OCI-LY7 (cell line): ENCODE results near the gene FMN1. TPM values are rescaled to one million over a fixed set of nuclear protein-coding genes. Genes with fewer than 3 reads are reported as not detected.
"Not testable (repeated sequence)": the region's sequence is repeated elsewhere in the genome, so short reads cannot be mapped to it uniquely, and the experiment has no call there.

Experiments
- BruUV-seq: library from RNA; stranded (reverse); fragments of 400-500 nt; replicated peaks from 2 replicates; lab custom pipeline; 2021; lab: Mats Ljungman, UMichigan
- CTCF ChIA-PET: fragments of 300-600 bp; sonication (Branson Sonifier 250); formaldehyde crosslinking; loops from one replicate; lab custom pipeline; 2022; ENCODE audit warnings: antibody characterized with exemption; ENCODE audit not compliant: unreplicated experiment; lab: Charles Lee
- POLR2A ChIA-PET: fragments of 300-600 bp; sonication (Branson Sonifier 250); formaldehyde crosslinking; loops from one replicate; lab custom pipeline; 2022; ENCODE audit warnings: antibody characterized with exemption; lab: Charles Lee
- DNase-seq: peaks from one replicate; pipeline ENCODE4 v3.0.0-alpha.2; 2015; ENCODE audit warnings: low spot score
- H2AFZ ChIP-seq: fragments of 200-600 bp; sonication (generic), shearing (Covaris generic); 2 replicates; pipeline ENCODE4 v1.6.1; 2014; ENCODE audit warnings: mild to moderate bottlenecking, antibody characterized with exemption, low read length, moderate library complexity
- H3K27ac ChIP-seq: fragments of 200-600 bp; sonication (generic); 2 replicates; pipeline ENCODE4 v1.5.1; 2014; ENCODE audit warnings: mixed run types, low read depth, mild to moderate bottlenecking, moderate library complexity, low read length, inconsistent platforms; ENCODE audit not compliant: poor library complexity, severe bottlenecking
- H3K36me3 ChIP-seq: fragments of 200-600 bp; sonication (generic); 2 replicates; pipeline ENCODE4 v1.6.1; 2014; ENCODE audit warnings: mild to moderate bottlenecking, antibody characterized with exemption, low read length, moderate library complexity, mixed read lengths; ENCODE audit not compliant: insufficient read depth
- H3K4me1 ChIP-seq: fragments of 200-600 bp; sonication (generic); 2 replicates; pipeline ENCODE4 v1.5.1; 2014; ENCODE audit warnings: mild to moderate bottlenecking, low read length; ENCODE audit not compliant: insufficient read depth, poor library complexity, severe bottlenecking
- H3K4me2 ChIP-seq: fragments of 200-600 bp; sonication (generic); 2 replicates; pipeline ENCODE4 v1.6.1; 2014; ENCODE audit warnings: mild to moderate bottlenecking, low read length
- H3K4me3 ChIP-seq: fragments of 200-600 bp; sonication (generic); 2 replicates; pipeline ENCODE4 v1.5.1; 2014; ENCODE audit warnings: mild to moderate bottlenecking, low read depth, low read length; ENCODE audit not compliant: poor library complexity, severe bottlenecking
- H3K79me2 ChIP-seq: fragments of 200-600 bp; sonication (generic); 2 replicates; pipeline ENCODE4 v1.6.1; 2016; ENCODE audit warnings: low read depth, mild to moderate bottlenecking, low read length, moderate library complexity, mixed read lengths; ENCODE audit not compliant: insufficient read depth
- H3K9me2 ChIP-seq: fragments of 200-600 bp; sonication (generic); 2 replicates; pipeline ENCODE4 v1.6.1; 2016; ENCODE audit warnings: mild to moderate bottlenecking, low read length, mixed read lengths; ENCODE audit not compliant: insufficient read depth
- H3K9me3 ChIP-seq: fragments of 200-600 bp; sonication (generic); 2 replicates; pipeline ENCODE4 v1.6.1; 2014; ENCODE audit warnings: mild to moderate bottlenecking, mixed run types, low read length, mixed read lengths
- H4K20me1 ChIP-seq: fragments of 200-600 bp; sonication (generic); 2 replicates; pipeline ENCODE4 v1.6.1; 2014; ENCODE audit warnings: mild to moderate bottlenecking, antibody characterized with exemption, low read length, moderate library complexity, mixed read lengths; ENCODE audit not compliant: insufficient read depth
- EZH2phosphoT487 ChIP-seq: fragments of 200-600 bp; sonication (generic); IDR thresholded peaks from 2 replicates; pipeline ENCODE4 v1.6.1; 2018; ENCODE audit warnings: low read depth, borderline replicate concordance, mild to moderate bottlenecking, mixed run types, antibody characterized with exemption, low read length, moderate library complexity, mixed read lengths
- intact Hi-C: fragments of 100-400 bp; cut with micrococcal nuclease; formaldehyde crosslinking; loops from one replicate; pipeline ENCODE4 v1.10.0; 2022; ENCODE audit not compliant: unreplicated experiment
- total RNA-seq, 2 experiments: library from RNA; depleted of rRNA in 1 of 2; stranded (reverse); fragments of >200 nt in 1 of 2; shearing (Covaris generic) in 1 of 2; gene quantifications; 2 replicates each; pipeline ENCODE4 v1.2.3, GENCODE V29; 2014 to 2022
- TF ChIP-seq, protein P1 (sequence below): fragments of 200-600 bp; sonication (generic); conservative IDR thresholded peaks from 2 replicates; pipeline ENCODE4 v1.5.1; 2014; ENCODE audit warnings: mild to moderate bottlenecking, antibody characterized with exemption, low read length, moderate library complexity, mixed read lengths

Gene FMN1
- total RNA-seq, 2 experiments from 2014 or later = 3.2 to 4.2 TPM

DNA sequence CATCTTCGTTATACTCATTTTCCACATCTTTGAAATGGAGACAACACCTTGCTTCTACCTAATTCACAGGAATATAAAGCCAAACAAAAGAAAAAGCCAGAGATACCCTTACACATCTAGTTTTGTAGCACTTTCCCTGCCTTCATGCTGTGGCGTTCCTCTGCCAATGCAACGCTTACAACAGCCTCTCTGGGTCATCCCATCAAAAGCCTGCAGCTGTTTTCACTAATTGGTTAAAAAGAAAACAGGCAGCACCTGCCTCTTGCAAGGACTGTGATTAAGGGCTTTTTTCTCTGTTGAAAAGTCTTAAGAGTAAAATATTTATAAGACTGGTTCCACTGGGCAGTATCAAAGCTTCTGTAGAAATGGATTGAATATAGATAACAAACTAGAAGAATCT lies 120.3 kb downstream of the FMN1 start:
- Histone ChIP-seq H3K4me2 (no peak overlapping the region), H3K36me3 (no peaks in the 10 kb centered on the region), H3K4me1 (no peaks in the 10 kb centered on the region), H3K9me3 (no peaks in the 10 kb centered on the region), H3K27ac (no peak overlapping the region), H3K4me3 (no peak overlapping the region), H2AFZ (no peak overlapping the region), H4K20me1 (no peaks in the 10 kb centered on the region), H3K79me2 (no peaks in the 10 kb centered on the region), H3K9me2 (no peaks in the 10 kb centered on the region)
- DNase-seq = no peak
- POLR2A ChIA-PET = no interaction called here
- BruUV-seq = no TSS peak
- TF ChIP-seq, protein P1, sequence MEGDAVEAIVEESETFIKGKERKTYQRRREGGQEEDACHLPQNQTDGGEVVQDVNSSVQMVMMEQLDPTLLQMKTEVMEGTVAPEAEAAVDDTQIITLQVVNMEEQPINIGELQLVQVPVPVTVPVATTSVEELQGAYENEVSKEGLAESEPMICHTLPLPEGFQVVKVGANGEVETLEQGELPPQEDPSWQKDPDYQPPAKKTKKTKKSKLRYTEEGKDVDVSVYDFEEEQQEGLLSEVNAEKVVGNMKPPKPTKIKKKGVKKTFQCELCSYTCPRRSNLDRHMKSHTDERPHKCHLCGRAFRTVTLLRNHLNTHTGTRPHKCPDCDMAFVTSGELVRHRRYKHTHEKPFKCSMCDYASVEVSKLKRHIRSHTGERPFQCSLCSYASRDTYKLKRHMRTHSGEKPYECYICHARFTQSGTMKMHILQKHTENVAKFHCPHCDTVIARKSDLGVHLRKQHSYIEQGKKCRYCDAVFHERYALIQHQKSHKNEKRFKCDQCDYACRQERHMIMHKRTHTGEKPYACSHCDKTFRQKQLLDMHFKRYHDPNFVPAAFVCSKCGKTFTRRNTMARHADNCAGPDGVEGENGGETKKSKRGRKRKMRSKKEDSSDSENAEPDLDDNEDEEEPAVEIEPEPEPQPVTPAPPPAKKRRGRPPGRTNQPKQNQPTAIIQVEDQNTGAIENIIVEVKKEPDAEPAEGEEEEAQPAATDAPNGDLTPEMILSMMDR = no peak
- no peak for TF ChIP-seq EZH2phosphoT487
- intact Hi-C loops = no loop called here
- CTCF ChIA-PET = no interaction called here

DNA sequence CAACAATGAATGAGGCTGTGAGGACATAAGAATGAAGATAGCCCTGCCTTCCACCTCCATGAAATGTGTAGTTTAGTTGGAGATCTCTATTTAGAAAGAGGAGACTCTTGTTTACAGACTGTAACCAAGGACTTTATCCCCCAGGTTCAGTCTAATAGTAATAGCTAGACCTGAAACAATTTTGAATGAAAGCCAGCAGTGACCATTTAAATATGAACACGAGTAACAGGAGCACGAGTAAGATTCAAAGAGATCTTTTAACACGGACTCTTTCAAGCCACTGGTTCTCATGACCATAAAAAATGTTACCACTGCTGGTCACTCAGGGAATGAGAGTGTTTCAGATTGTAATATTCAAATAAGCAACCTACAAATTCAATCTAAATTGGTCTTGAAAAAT lies 123.1 kb downstream of the FMN1 start:
- POLR2A ChIA-PET = no interaction called here
- intact Hi-C loops = no loop called here
- Histone ChIP-seq H3K36me3 (no peaks in the 10 kb centered on the region), H3K4me3 (no peak overlapping the region), H3K4me1 (no peaks in the 10 kb centered on the region), H3K9me2 (no peaks in the 10 kb centered on the region), H3K79me2 (no peaks in the 10 kb centered on the region), H2AFZ (no peak overlapping the region), H3K27ac (no peak overlapping the region), H4K20me1 (no peaks in the 10 kb centered on the region), H3K9me3 (no peaks in the 10 kb centered on the region), H3K4me2 (no peak overlapping the region)
- no TSS peak for BruUV-seq
- CTCF ChIA-PET = no interaction called here
- no peak for DNase-seq
- no peak for TF ChIP-seq EZH2phosphoT487
- TF ChIP-seq, protein P1 = no peak

DNA sequence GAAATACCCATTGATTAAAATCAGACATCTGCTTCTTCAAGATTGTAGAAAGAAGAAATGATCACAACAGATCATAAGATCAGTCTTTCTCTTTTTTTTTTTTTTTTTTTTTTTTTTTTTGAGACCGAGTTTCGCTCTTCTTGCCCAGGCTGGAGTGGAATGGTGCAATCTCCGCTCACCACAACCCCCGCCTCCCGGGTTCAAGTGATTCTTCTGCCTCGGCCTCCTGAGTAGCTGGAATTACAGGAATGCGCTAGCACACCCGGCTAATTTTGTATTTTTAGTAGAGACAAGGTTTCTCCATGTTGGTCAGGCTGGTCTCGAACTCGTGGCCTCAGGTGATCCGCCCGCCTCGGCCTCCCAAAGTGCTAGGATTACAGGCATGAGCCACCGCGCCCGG lies 124.6 kb downstream of the FMN1 start:
- H3K27ac ChIP-seq, H3K9me3 ChIP-seq, H3K9me2 ChIP-seq, H2AFZ ChIP-seq, BruUV-seq, H3K4me3 ChIP-seq, intact Hi-C loops, H3K36me3 ChIP-seq, H3K4me1 ChIP-seq, DNase-seq, CTCF ChIA-PET, H3K4me2 ChIP-seq, H3K79me2 ChIP-seq, H4K20me1 ChIP-seq: not testable (repeated sequence)
- POLR2A ChIA-PET = interaction anchor here (0.7 kb wide), 1 partner anchor 212 kb away, joined by 7 read pairs; no protein-coding TSS in a partner anchor
